CD4-positive, CD25-positive, alpha-beta regulatory T cell (primary cell): ENCODE results near the gene B4GALNT2. TPM values are rescaled to one million over a fixed set of nuclear protein-coding genes. Genes with fewer than 3 reads are reported as not detected.
"Not testable (repeated sequence)": the region's sequence is repeated elsewhere in the genome, so short reads cannot be mapped to it uniquely, and the experiment has no call there.

Experiments
- ATAC-seq, 2 donors: fragments of 150-1000 bp; cut with Tn5 transposase; one replicate each; pipeline ENCODE4 v1.10.0; 2021; ENCODE audit warnings: low read depth in 2 of 2, moderate number of reproducible peaks in 2 of 2, moderate library complexity in 1 of 2
- DNase-seq, 3 donors: peaks; one replicate each; pipeline versions ENCODE4 v3.0.0 to v3.0.0-alpha.2; 2012 to 2022; ENCODE audit warnings: mixed read lengths in 1 of 3
- H3K27ac ChIP-seq: one replicate; pipeline ENCODE4 v1.7.0; 2013; ENCODE audit warnings: mild to moderate bottlenecking, low read length; ENCODE audit not compliant: insufficient read depth, poor library complexity, severe bottlenecking
- H3K27me3 ChIP-seq: one replicate; pipeline ENCODE4 v1.7.0; 2013; ENCODE audit warnings: low read length; ENCODE audit not compliant: control insufficient read depth, insufficient read depth
- H3K36me3 ChIP-seq: one replicate; pipeline ENCODE4 v1.7.0; 2013; ENCODE audit warnings: mild to moderate bottlenecking, low read length, moderate library complexity; ENCODE audit not compliant: control insufficient read depth, insufficient read depth
- H3K4me1 ChIP-seq: 2 replicates; pipeline ENCODE4 v1.7.0; 2013; ENCODE audit warnings: mild to moderate bottlenecking, low read length; ENCODE audit not compliant: insufficient read depth, control insufficient read depth, poor library complexity, severe bottlenecking
- H3K4me3 ChIP-seq: one replicate; pipeline ENCODE4 v1.7.0; 2013; ENCODE audit warnings: low read depth, mild to moderate bottlenecking, low read length, moderate library complexity
- H3K9me3 ChIP-seq, 2 experiments: 1 replicate in 1 of 2; 2 replicates in 1 of 2; pipeline ENCODE4 v1.7.0; 2013; ENCODE audit warnings: low read length in 2 of 2, mild to moderate bottlenecking in 1 of 2, moderate library complexity in 1 of 2; ENCODE audit not compliant: control insufficient read depth in 2 of 2
- H3K27ac Mint-ChIP-seq, 3 donors: one replicate each; pipeline ENCODE4 v1.8.0; 2020 to 2022; ENCODE audit warnings: mild to moderate bottlenecking in 3 of 3, mixed read lengths in 3 of 3, moderate library complexity in 2 of 3
- H3K27me3 Mint-ChIP-seq: one replicate; pipeline ENCODE4 v1.8.0; 2022; ENCODE audit warnings: mild to moderate bottlenecking, mixed read lengths
- H3K36me3 Mint-ChIP-seq: one replicate; pipeline ENCODE4 v1.8.0; 2020; ENCODE audit warnings: mixed read lengths
- H3K4me1 Mint-ChIP-seq, 4 donors: one replicate each; pipeline ENCODE4 v1.8.0; 2020 to 2022; ENCODE audit warnings: mixed read lengths in 4 of 4, mild to moderate bottlenecking in 1 of 4
- H3K4me3 Mint-ChIP-seq, 4 donors: one replicate each; pipeline ENCODE4 v1.8.0; 2020 to 2022; ENCODE audit warnings: mild to moderate bottlenecking in 4 of 4, mixed read lengths in 4 of 4, moderate library complexity in 3 of 4
- H3K9me3 Mint-ChIP-seq, 7 donors: one replicate each; pipeline ENCODE4 v1.8.0; 2020 to 2022; ENCODE audit warnings: mixed read lengths in 7 of 7, mild to moderate bottlenecking in 3 of 7, moderate library complexity in 2 of 7
- polyA plus RNA-seq, 4 donors: library from polyadenylated mRNA; unstranded; fragments of 300-500 nt; fragmentation: Illumina TruSeq; gene quantifications; one replicate each; pipeline ENCODE4 v1.2.3, GENCODE V29; 2021
- total RNA-seq: library from RNA; stranded (reverse); gene quantifications from one replicate; pipeline ENCODE4 v1.2.3, GENCODE V29; 2022

Gene B4GALNT2
- total and polyA plus RNA-seq, 5 donors from 2014 or later = not detected

GRCh38 chr17:49185381-49185780 is 52.8 kb downstream of the B4GALNT2 start:
- not testable (repeated sequence) for H3K36me3 Mint-ChIP-seq, ATAC-seq, H3K4me3 ChIP-seq, H3K27me3 Mint-ChIP-seq, H3K9me3 ChIP-seq, H3K36me3 ChIP-seq, H3K27ac ChIP-seq, DNase-seq, H3K4me1 Mint-ChIP-seq, H3K27ac Mint-ChIP-seq, H3K27me3 ChIP-seq, H3K4me1 ChIP-seq, H3K4me3 Mint-ChIP-seq
- H3K9me3 Mint-ChIP-seq = peaks cover 0 to 19% (median 2%) of the 10 kb centered on the region in 7 donors

GRCh38 chr17:49187301-49187700 is 54.7 kb downstream of the B4GALNT2 start:
- H3K9me3 ChIP-seq = peaks cover 0 to 7% of the 10 kb centered on the region in 2 experiments
- no peaks in the 10 kb centered on the region for H3K27me3 ChIP-seq
- no peaks in the 10 kb centered on the region for H3K36me3 ChIP-seq
- no peak for DNase-seq
- Mint-ChIP-seq H3K9me3 (peaks cover 0 to 18% (median 4%) of the 10 kb centered on the region in 7 donors), H3K4me3 (no peak overlapping the region), H3K4me1 (peaks cover 5 to 14% (median 9%) of the 10 kb centered on the region in 4 donors), H3K27me3 (peaks cover 9% of the 10 kb centered on the region), H3K27ac (no peak overlapping the region), H3K36me3 (peaks cover 3% of the 10 kb centered on the region)
- H3K4me1 ChIP-seq = peaks cover 11% of the 10 kb centered on the region
- no peak for ATAC-seq
- H3K4me3 ChIP-seq = no peak overlapping the region
- no peak overlapping the region for H3K27ac ChIP-seq

- H3K27ac Mint-ChIP-seq = peak overlapping the region in 2 of 3 donors; percentile 26 to 83
- ATAC-seq (no peak), DNase-seq (no peak)
- Histone ChIP-seq H3K27me3 (no peaks in the 10 kb centered on the region), H3K9me3 (no peaks in the 10 kb centered on the region), H3K4me1 (peaks cover 19% of the 10 kb centered on the region), H3K4me3 (no peak overlapping the region), H3K27ac (peak overlapping the region; percentile 92), H3K36me3 (no peaks in the 10 kb centered on the region)
- H3K4me3 Mint-ChIP-seq = peak overlapping the region in 2 of 4 donors; percentile 39 to 92
- H3K27me3 Mint-ChIP-seq = peaks cover 15% of the 10 kb centered on the region
- H3K36me3 Mint-ChIP-seq = peaks cover 3% of the 10 kb centered on the region
- peaks cover 10 to 40% (median 26%) of the 10 kb centered on the region in 4 donors for H3K4me1 Mint-ChIP-seq
- H3K9me3 Mint-ChIP-seq = peaks cover 0 to 6% (median 0%) of the 10 kb centered on the region in 7 donors
Observed at GRCh38 chr17:49190932-49191331, 58.4 kb downstream of the B4GALNT2 start.

- H3K9me3 Mint-ChIP-seq = peaks cover 0 to 5% (median 0%) of the 10 kb centered on the region in 7 donors
- peak overlapping the region; percentile 92 to 96 (median 93) for H3K4me3 Mint-ChIP-seq
- Histone ChIP-seq H3K4me3 (peak overlapping the region; percentile 85), H3K36me3 (no peaks in the 10 kb centered on the region), H3K4me1 (peaks cover 19% of the 10 kb centered on the region), H3K27me3 (no peaks in the 10 kb centered on the region), H3K9me3 (no peaks in the 10 kb centered on the region), H3K27ac (peak overlapping the region; percentile 92)
- DNase-seq (peak in 1 of 3 donors; percentile 84), ATAC-seq (no peak)
- peaks cover 15% of the 10 kb centered on the region for H3K27me3 Mint-ChIP-seq
- H3K4me1 Mint-ChIP-seq = peaks cover 12 to 41% (median 27%) of the 10 kb centered on the region in 4 donors
- H3K36me3 Mint-ChIP-seq = no peaks in the 10 kb centered on the region
- H3K27ac Mint-ChIP-seq = peak overlapping the region; percentile 99 to 100 (median 99)
Observed at GRCh38 chr17:49191409-49191916, 58.9 kb downstream of the B4GALNT2 start.

GRCh38 chr17:49191917-49192741 is 59.6 kb downstream of the B4GALNT2 start:
- ATAC-seq = peak; percentile 42 to 50
- DNase-seq = peak; percentile 79 to 93 (median 90)
- no peaks in the 10 kb centered on the region for H3K36me3 Mint-ChIP-seq
- peaks cover 0 to 5% (median 0%) of the 10 kb centered on the region in 7 donors for H3K9me3 Mint-ChIP-seq
- Histone ChIP-seq H3K27me3 (no peaks in the 10 kb centered on the region), H3K36me3 (no peaks in the 10 kb centered on the region), H3K4me3 (peak overlapping the region; percentile 85), H3K9me3 (no peaks in the 10 kb centered on the region), H3K27ac (peak overlapping the region; percentile 92), H3K4me1 (peaks cover 19% of the 10 kb centered on the region)
- peaks cover 15% of the 10 kb centered on the region for H3K27me3 Mint-ChIP-seq
- peak overlapping the region; percentile 99 to 100 (median 99) for H3K27ac Mint-ChIP-seq
- H3K4me3 Mint-ChIP-seq = peak overlapping the region; percentile 92 to 96 (median 93)
- peaks cover 12 to 41% (median 27%) of the 10 kb centered on the region in 4 donors for H3K4me1 Mint-ChIP-seq

- H3K4me3 Mint-ChIP-seq = peak overlapping the region; percentile 92 to 96 (median 93)
- Histone ChIP-seq H3K4me3 (peak overlapping the region; percentile 85), H3K9me3 (no peaks in the 10 kb centered on the region), H3K27me3 (no peaks in the 10 kb centered on the region), H3K4me1 (peaks cover 19% of the 10 kb centered on the region), H3K27ac (peak overlapping the region; percentile 92), H3K36me3 (no peaks in the 10 kb centered on the region)
- DNase-seq (peak in 2 of 3 donors; percentile 14 to 39), ATAC-seq (no peak)
- H3K27me3 Mint-ChIP-seq = peaks cover 15% of the 10 kb centered on the region
- H3K4me1 Mint-ChIP-seq = peaks cover 12 to 41% (median 27%) of the 10 kb centered on the region in 4 donors
- no peaks in the 10 kb centered on the region for H3K36me3 Mint-ChIP-seq
- H3K27ac Mint-ChIP-seq = peak overlapping the region; percentile 99 to 100 (median 99)
- H3K9me3 Mint-ChIP-seq = peaks cover 0 to 5% (median 0%) of the 10 kb centered on the region in 7 donors
Observed at GRCh38 chr17:49193513-49194296, 61.1 kb downstream of the B4GALNT2 start.

- Histone ChIP-seq H3K36me3 (no peaks in the 10 kb centered on the region), H3K27ac (no peak overlapping the region), H3K9me3 (no peaks in the 10 kb centered on the region), H3K27me3 (no peaks in the 10 kb centered on the region), H3K4me3 (no peak overlapping the region), H3K4me1 (peaks cover 19% of the 10 kb centered on the region)
- DNase-seq = no peak
- H3K27ac Mint-ChIP-seq = peak overlapping the region in 2 of 3 donors; percentile 63 to 100
- H3K4me1 Mint-ChIP-seq = peaks cover 12 to 41% (median 27%) of the 10 kb centered on the region in 4 donors
- ATAC-seq = no peak
- no peaks in the 10 kb centered on the region for H3K36me3 Mint-ChIP-seq
- H3K27me3 Mint-ChIP-seq = peaks cover 15% of the 10 kb centered on the region
- peaks cover 0 to 5% (median 0%) of the 10 kb centered on the region in 7 donors for H3K9me3 Mint-ChIP-seq
- peak overlapping the region; percentile 71 to 96 (median 92) for H3K4me3 Mint-ChIP-seq
Observed at GRCh38 chr17:49194297-49194607, 61.7 kb downstream of the B4GALNT2 start.
